Endodermal cell (in vitro differentiated cells): ENCODE data around the gene TRIM66. TPM values are rescaled to one million over a fixed set of nuclear protein-coding genes. Genes with fewer than 3 reads are reported as not detected.

ENCODE experiments used
- DNase-seq: peaks from one replicate; pipeline ENCODE4 v3.0.0-alpha.2; 2017
- H3K27ac ChIP-seq: 2 replicates; pipeline ENCODE4 v1.5.1; 2013; ENCODE audit warnings: mild to moderate bottlenecking, low read depth, low read length, moderate library complexity
- H3K27me3 ChIP-seq: 2 replicates; pipeline ENCODE4 v1.6.1; 2013; ENCODE audit warnings: mild to moderate bottlenecking, low read length, moderate library complexity; ENCODE audit not compliant: insufficient read depth, control insufficient read depth, poor library complexity, severe bottlenecking
- H3K36me3 ChIP-seq: 2 replicates; pipeline ENCODE4 v1.7.0; 2013; ENCODE audit warnings: mild to moderate bottlenecking, low read length, moderate library complexity; ENCODE audit not compliant: control insufficient read depth, insufficient read depth
- H3K4me1 ChIP-seq: one replicate; pipeline ENCODE4 v1.7.0; 2013; ENCODE audit warnings: low read length; ENCODE audit not compliant: control insufficient read depth, insufficient read depth
- H3K4me3 ChIP-seq: 2 replicates; pipeline ENCODE4 v1.5.1; 2013; ENCODE audit warnings: mild to moderate bottlenecking, low read length, moderate library complexity
- H3K9ac ChIP-seq: 2 replicates; pipeline ENCODE4 v1.6.1; 2013; ENCODE audit warnings: mild to moderate bottlenecking, low read length, moderate library complexity; ENCODE audit not compliant: poor library complexity, severe bottlenecking; ENCODE audit errors: extremely low read depth
- H3K9me3 ChIP-seq: 2 replicates; pipeline ENCODE4 v1.6.1; 2013; ENCODE audit warnings: mild to moderate bottlenecking, low read length, moderate library complexity; ENCODE audit not compliant: control insufficient read depth
- H3K27ac Mint-ChIP-seq: 2 replicates; pipeline ENCODE4 v1.8.0; 2020; ENCODE audit warnings: mixed read lengths
- H3K27me3 Mint-ChIP-seq: 2 replicates; pipeline ENCODE4 v1.8.0; 2021; ENCODE audit warnings: mild to moderate bottlenecking, mixed read lengths; ENCODE audit not compliant: insufficient read depth
- H3K36me3 Mint-ChIP-seq: 2 replicates; pipeline ENCODE4 v1.8.0; 2020; ENCODE audit warnings: low read depth, mixed read lengths
- H3K4me1 Mint-ChIP-seq: 2 replicates; pipeline ENCODE4 v1.8.0; 2020; ENCODE audit warnings: mixed read lengths
- H3K4me3 Mint-ChIP-seq: 2 replicates; pipeline ENCODE4 v1.8.0; 2020; ENCODE audit warnings: mild to moderate bottlenecking, moderate library complexity, mixed read lengths
- H3K9me3 Mint-ChIP-seq: 2 replicates; pipeline ENCODE4 v1.8.0; 2020; ENCODE audit warnings: mild to moderate bottlenecking, mixed read lengths
- WGBS, 2 experiments: methylation state at CpG; one replicate each; pipeline versions ENCODE4 v1.1.5 to v1.1.7; 2013; ENCODE audit warnings: missing lambda C conversion rate in 2 of 2, mixed read lengths in 1 of 2; ENCODE audit not compliant: insufficient coverage in 1 of 2, insufficient read length in 1 of 2; 5-methylcytosine and 5-hydroxymethylcytosine counted together
- total RNA-seq, 2 donors: library from RNA; stranded (reverse); fragmentation: NEBNext Ultra II Directional in 1 of 2; extraction: Animal tissue kit (Norgen Biotek cat#: 25700) in 1 of 2; gene quantifications; 2 replicates in 1 of 2; 3 replicates in 1 of 2; pipeline ENCODE4 v1.2.1, GENCODE V29; 2021
- TF ChIP-seq, protein P1 (sequence below): fragments of 200-600 bp; sonication (generic); conservative IDR thresholded peaks from 2 replicates; pipeline ENCODE4 v1.5.0; 2021; ENCODE audit warnings: antibody characterized with exemption, mild to moderate bottlenecking

The TRIM66 gene
- total RNA-seq, 2 donors from 2014 or later = 4.3 to 4.6 TPM

DNA sequence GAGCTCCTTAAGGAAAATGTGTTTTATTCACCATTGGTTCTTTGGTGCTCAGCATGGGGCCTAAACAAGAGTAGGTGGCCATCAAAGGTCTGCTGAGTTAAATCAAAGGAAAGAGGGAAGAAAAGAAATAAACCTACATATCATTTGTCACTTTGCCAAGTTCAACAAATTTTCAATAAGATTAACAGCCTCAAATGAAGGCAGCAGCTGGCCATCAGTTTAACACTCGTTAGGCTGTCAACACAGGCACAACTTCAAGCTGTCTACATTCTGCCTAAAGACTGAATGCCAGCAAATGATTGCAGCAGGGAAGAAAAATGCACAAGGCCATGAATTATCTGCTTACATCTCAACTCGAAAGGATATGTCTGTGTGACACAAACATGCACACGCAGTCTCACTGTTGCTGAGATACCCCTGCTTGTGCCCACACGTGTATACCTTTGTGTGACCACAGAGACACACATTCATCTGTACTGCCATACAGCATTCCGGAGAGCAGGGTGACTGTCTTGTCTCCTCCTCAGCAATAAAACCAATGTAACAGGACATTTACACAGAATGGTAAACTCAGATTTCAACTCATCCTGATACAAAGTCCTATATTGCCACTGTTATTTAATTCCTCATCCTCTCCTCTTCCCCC, 40.1 kb downstream of the TRIM66 start:
- 93 to 97% methylated on average over 5 of the region's 5 CpGs for WGBS, 2 experiments
- Mint-ChIP-seq H3K27me3 (no peaks in the 10 kb centered on the region), H3K4me1 (peaks cover 12% of the 10 kb centered on the region), H3K27ac (no peak overlapping the region), H3K4me3 (no peak overlapping the region), H3K9me3 (no peaks in the 10 kb centered on the region), H3K36me3 (no peaks in the 10 kb centered on the region)
- DNase-seq = peak; percentile 3
- H3K4me3 ChIP-seq = no peak overlapping the region
- H3K9ac ChIP-seq = no peak overlapping the region
- H3K4me1 ChIP-seq = peaks cover 4% of the 10 kb centered on the region
- no peaks in the 10 kb centered on the region for H3K9me3 ChIP-seq
- H3K27ac ChIP-seq = peak overlapping the region; percentile 24
- peaks cover 13% of the 10 kb centered on the region for H3K36me3 ChIP-seq
- TF ChIP-seq, protein P1, sequence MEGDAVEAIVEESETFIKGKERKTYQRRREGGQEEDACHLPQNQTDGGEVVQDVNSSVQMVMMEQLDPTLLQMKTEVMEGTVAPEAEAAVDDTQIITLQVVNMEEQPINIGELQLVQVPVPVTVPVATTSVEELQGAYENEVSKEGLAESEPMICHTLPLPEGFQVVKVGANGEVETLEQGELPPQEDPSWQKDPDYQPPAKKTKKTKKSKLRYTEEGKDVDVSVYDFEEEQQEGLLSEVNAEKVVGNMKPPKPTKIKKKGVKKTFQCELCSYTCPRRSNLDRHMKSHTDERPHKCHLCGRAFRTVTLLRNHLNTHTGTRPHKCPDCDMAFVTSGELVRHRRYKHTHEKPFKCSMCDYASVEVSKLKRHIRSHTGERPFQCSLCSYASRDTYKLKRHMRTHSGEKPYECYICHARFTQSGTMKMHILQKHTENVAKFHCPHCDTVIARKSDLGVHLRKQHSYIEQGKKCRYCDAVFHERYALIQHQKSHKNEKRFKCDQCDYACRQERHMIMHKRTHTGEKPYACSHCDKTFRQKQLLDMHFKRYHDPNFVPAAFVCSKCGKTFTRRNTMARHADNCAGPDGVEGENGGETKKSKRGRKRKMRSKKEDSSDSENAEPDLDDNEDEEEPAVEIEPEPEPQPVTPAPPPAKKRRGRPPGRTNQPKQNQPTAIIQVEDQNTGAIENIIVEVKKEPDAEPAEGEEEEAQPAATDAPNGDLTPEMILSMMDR = no peak
- no peaks in the 10 kb centered on the region for H3K27me3 ChIP-seq

DNA sequence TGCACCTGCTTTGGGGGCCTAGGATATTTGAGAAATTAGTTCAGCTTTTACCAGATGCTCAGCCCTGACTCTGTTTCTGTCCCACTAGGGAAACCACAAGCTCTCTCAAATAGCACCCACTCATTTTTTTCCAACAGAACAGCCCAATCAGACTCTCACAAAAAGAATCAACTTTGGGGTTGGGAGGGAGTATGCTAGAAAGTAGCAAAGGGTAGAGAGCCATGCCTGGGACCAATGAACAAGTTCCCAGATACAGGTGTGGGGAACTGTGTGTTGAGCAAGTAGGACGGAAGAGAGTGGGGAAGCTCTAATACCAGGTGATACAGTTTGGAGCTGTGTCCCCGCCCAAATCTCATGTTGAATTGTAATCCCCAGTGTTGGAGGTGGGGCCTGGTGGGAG, 41.1 kb downstream of the TRIM66 start:
- no peak overlapping the region for H3K4me3 Mint-ChIP-seq
- DNase-seq = no peak
- 84 to 93% methylated on average over 2 of the region's 2 CpGs for WGBS, 2 experiments
- Histone ChIP-seq H3K36me3 (peaks cover 13% of the 10 kb centered on the region), H3K27ac (no peak overlapping the region), H3K9ac (no peak overlapping the region), H3K4me3 (no peak overlapping the region), H3K9me3 (peaks cover 2% of the 10 kb centered on the region), H3K4me1 (peaks cover 4% of the 10 kb centered on the region), H3K27me3 (no peaks in the 10 kb centered on the region)
- H3K9me3 Mint-ChIP-seq = no peaks in the 10 kb centered on the region
- TF ChIP-seq, protein P1 = no peak
- H3K27ac Mint-ChIP-seq = no peak overlapping the region
- peaks cover 6% of the 10 kb centered on the region for H3K36me3 Mint-ChIP-seq
- H3K27me3 Mint-ChIP-seq = no peaks in the 10 kb centered on the region
- peaks cover 12% of the 10 kb centered on the region for H3K4me1 Mint-ChIP-seq

DNA sequence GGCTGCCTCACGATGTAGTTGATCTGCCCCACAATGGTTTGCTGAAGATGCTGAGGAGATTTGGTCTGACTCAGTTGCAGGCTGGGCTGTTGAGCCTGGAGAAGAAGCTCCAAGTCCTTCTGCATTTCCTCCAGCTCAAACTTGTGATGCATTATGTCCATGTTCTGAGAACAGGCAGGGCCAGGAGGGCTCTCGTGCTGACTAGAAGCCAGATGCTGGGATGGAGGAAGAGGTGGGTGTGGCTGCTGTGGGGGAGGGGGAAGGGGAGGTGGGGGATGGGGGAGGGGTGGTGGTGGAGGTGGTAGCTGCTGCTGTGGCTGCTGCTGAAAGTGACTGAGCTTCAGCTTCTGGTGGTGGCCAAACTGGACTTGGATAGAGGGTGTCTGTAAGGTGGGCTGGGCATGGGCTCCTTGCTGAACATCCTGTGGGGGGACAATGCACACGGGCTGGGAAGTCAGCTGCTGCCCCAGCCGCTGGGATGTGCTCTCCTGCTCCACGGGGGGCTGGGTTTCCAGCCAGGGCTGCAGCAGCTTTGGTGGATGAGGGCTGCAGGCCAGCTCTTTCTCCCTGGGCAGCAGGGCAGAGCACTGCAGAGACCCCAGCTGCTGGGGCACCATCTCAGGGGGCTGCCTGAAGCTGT, 42.1 kb downstream of the TRIM66 start:
- peaks cover 12% of the 10 kb centered on the region for H3K9me3 ChIP-seq
- no peaks in the 10 kb centered on the region for H3K27me3 ChIP-seq
- peak; percentile 75 for DNase-seq
- H3K36me3 Mint-ChIP-seq = peaks cover 11% of the 10 kb centered on the region
- no peak overlapping the region for H3K27ac ChIP-seq
- H3K9ac ChIP-seq = no peak overlapping the region
- no peak overlapping the region for H3K27ac Mint-ChIP-seq
- H3K4me3 Mint-ChIP-seq = no peak overlapping the region
- 70 to 100% methylated on average over 2 to 5 of the region's 5 CpGs for WGBS, 2 experiments
- no peak overlapping the region for H3K4me3 ChIP-seq
- TF ChIP-seq, protein P1 = no peak
- H3K27me3 Mint-ChIP-seq = no peaks in the 10 kb centered on the region
- peaks cover 12% of the 10 kb centered on the region for H3K4me1 Mint-ChIP-seq
- H3K36me3 ChIP-seq = peaks cover 19% of the 10 kb centered on the region
- H3K4me1 ChIP-seq = peaks cover 4% of the 10 kb centered on the region
- no peaks in the 10 kb centered on the region for H3K9me3 Mint-ChIP-seq
